CD14-positive monocyte (primary cell): ENCODE results near the gene STBD1. TPM values are rescaled to one million over a fixed set of nuclear protein-coding genes. Genes with fewer than 3 reads are reported as not detected.

Source experiments
- DNase-seq, 3 donors: peaks; one replicate each; pipeline ENCODE4 v3.0.0-alpha.2; 2011 to 2022
- H2AFZ ChIP-seq: 2 replicates; pipeline ENCODE4 v1.6.0; 2012; ENCODE audit warnings: mild to moderate bottlenecking, low read depth, low read length, inconsistent platforms; ENCODE audit not compliant: insufficient read depth, poor library complexity, severe bottlenecking
- H3K27ac ChIP-seq, 2 donors: 1 replicate in 1 of 2; 2 replicates in 1 of 2; pipeline ENCODE4 v1.5.1; 2012 to 2013; ENCODE audit warnings: low read length in 2 of 2, control low read depth in 1 of 2, inconsistent platforms in 1 of 2, low read depth in 1 of 2, mild to moderate bottlenecking in 1 of 2
- H3K27me3 ChIP-seq, 2 donors: one replicate each; pipeline versions ENCODE4 v1.6.0 to v1.6.1; 2011 to 2013; ENCODE audit warnings: low read length in 2 of 2; ENCODE audit not compliant: control insufficient read depth in 2 of 2, insufficient read depth in 2 of 2
- H3K36me3 ChIP-seq, 2 donors: replicated peaks in 1 of 2; 1 replicate in 1 of 2; 2 replicates in 1 of 2; pipeline versions ENCODE4 v1.5.1 to v1.6.1; 2012 to 2013; ENCODE audit warnings: low read length in 2 of 2, control low read depth in 1 of 2, inconsistent platforms in 1 of 2, mild to moderate bottlenecking in 1 of 2; ENCODE audit not compliant: insufficient read depth in 2 of 2, control insufficient read depth in 1 of 2
- H3K4me1 ChIP-seq, 2 donors: 1 replicate in 1 of 2; 2 replicates in 1 of 2; pipeline versions ENCODE4 v1.5.1 to v1.6.1; 2012 to 2013; ENCODE audit warnings: low read length in 2 of 2, control low read depth in 1 of 2, inconsistent platforms in 1 of 2, mild to moderate bottlenecking in 1 of 2, moderate library complexity in 1 of 2; ENCODE audit not compliant: insufficient read depth in 2 of 2, control insufficient read depth in 1 of 2
- H3K4me2 ChIP-seq: replicated peaks from 2 replicates; pipeline ENCODE3; 2012; ENCODE audit warnings: low read length, moderate library complexity, mild to moderate bottlenecking; ENCODE audit not compliant: poor library complexity, severe bottlenecking; ENCODE audit errors: extremely low read depth
- H3K4me3 ChIP-seq, 3 experiments: fragments of 200-600 bp in 1 of 3; sonication (generic) in 1 of 3; replicated peaks in 1 of 3; 1 replicate in 2 of 3; 2 replicates in 1 of 3; pipeline ENCODE4 v1.5.1; 2011 to 2013; ENCODE audit warnings: low read length in 3 of 3, mild to moderate bottlenecking in 3 of 3, control low read depth in 2 of 3, low read depth in 2 of 3, inconsistent platforms in 1 of 3, moderate library complexity in 1 of 3
- H3K79me2 ChIP-seq: 2 replicates; pipeline ENCODE4 v1.6.0; 2012; ENCODE audit warnings: mild to moderate bottlenecking, control low read depth, inconsistent platforms, low read length, moderate library complexity; ENCODE audit not compliant: insufficient read depth
- H3K9ac ChIP-seq: 2 replicates; pipeline ENCODE4 v1.6.0; 2017; ENCODE audit warnings: low read length, mild to moderate bottlenecking; ENCODE audit not compliant: insufficient read depth, poor library complexity, severe bottlenecking
- H3K9me3 ChIP-seq, 2 donors: replicated peaks in 1 of 2; 1 replicate in 1 of 2; 2 replicates in 1 of 2; pipeline versions ENCODE4 v1.5.1 to v1.6.1; 2012 to 2013; ENCODE audit warnings: low read length in 2 of 2, control low read depth in 1 of 2; ENCODE audit not compliant: control insufficient read depth in 1 of 2, insufficient read depth in 1 of 2
- H4K20me1 ChIP-seq: 2 replicates; pipeline ENCODE4 v1.6.0; 2012; ENCODE audit warnings: mild to moderate bottlenecking, low read length, control low read depth, moderate library complexity; ENCODE audit not compliant: insufficient read depth
- H3K27ac Mint-ChIP-seq, 7 donors: one replicate each; pipeline ENCODE4 v1.8.0; 2020; ENCODE audit warnings: mild to moderate bottlenecking in 7 of 7, mixed read lengths in 7 of 7, moderate library complexity in 6 of 7, inconsistent platforms in 2 of 7
- H3K27me3 Mint-ChIP-seq, 3 donors: one replicate each; pipeline ENCODE4 v1.8.0; 2021 to 2022; ENCODE audit warnings: low read depth in 3 of 3, mild to moderate bottlenecking in 3 of 3, mixed read lengths in 3 of 3, moderate library complexity in 3 of 3, inconsistent platforms in 1 of 3
- H3K36me3 Mint-ChIP-seq, 2 donors: one replicate each; pipeline ENCODE4 v1.8.0; 2020; ENCODE audit warnings: mixed read lengths in 2 of 2, inconsistent platforms in 1 of 2, mild to moderate bottlenecking in 1 of 2
- H3K4me1 Mint-ChIP-seq: one replicate; pipeline ENCODE4 v1.8.0; 2020; ENCODE audit warnings: mild to moderate bottlenecking, mixed read lengths
- H3K4me3 Mint-ChIP-seq, 2 donors: one replicate each; pipeline ENCODE4 v1.8.0; 2020; ENCODE audit warnings: mild to moderate bottlenecking in 2 of 2, mixed read lengths in 2 of 2, moderate library complexity in 1 of 2
- H3K9me3 Mint-ChIP-seq, 7 donors: one replicate each; pipeline ENCODE4 v1.8.0; 2020 to 2022; ENCODE audit warnings: mixed read lengths in 7 of 7, mild to moderate bottlenecking in 6 of 7, moderate library complexity in 6 of 7, inconsistent platforms in 2 of 7
- WGBS: methylation state at CpG from one replicate; pipeline ENCODE4 v1.1.5; 2013; ENCODE audit warnings: missing lambda C conversion rate; ENCODE audit not compliant: insufficient coverage; 5-methylcytosine and 5-hydroxymethylcytosine counted together
- intact Hi-C, 2 donors: fragments of 100-400 bp; cut with micrococcal nuclease; formaldehyde crosslinking; loops; one replicate each; pipeline versions ENCODE4 v1.15.0 to v1.15.1; 2023
- polyA minus RNA-seq: library from RNA; depleted of rRNA, polyadenylated mRNA; stranded (reverse); fragments of >200 nt; gene quantifications from 2 replicates; pipeline ENCODE4 v1.2.3, GENCODE V29; 2012
- polyA plus RNA-seq, 3 donors: library from polyadenylated mRNA; depleted of rRNA in 1 of 3; unstranded in 2 of 3; stranded (reverse) in 1 of 3; fragments of 300-500 nt in 2 of 3; fragments of >200 nt in 1 of 3; fragmentation: Illumina TruSeq in 2 of 3; gene quantifications; 1 replicate in 2 of 3; 2 replicates in 1 of 3; pipeline ENCODE4 v1.2.3, GENCODE V29; 2012 to 2021
- total RNA-seq, 12 experiments: library from RNA in 1 of 12; stranded (reverse) in 1 of 12; fragments of 120-200 nt in 1 of 12; gene quantifications; one replicate each; pipeline ENCODE4 v1.2.4 and lab custom pipeline; 2013 to 2026; ENCODE audit warnings: mixed read lengths in 6 of 12, inconsistent platforms in 1 of 12
- TF ChIP-seq, protein P1 (sequence below): fragments of 200-600 bp; IDR thresholded peaks from one replicate; pipeline ENCODE4 v1.8.0; 2022; ENCODE audit warnings: antibody characterized with exemption, mild to moderate bottlenecking

STBD1 gene
- 2.9 TPM for total RNA-seq (2013)
- 1 to 10 TPM in 2 of 3 donors, under 1 TPM in 1; 0.53 to 1.5 (median 1.2) TPM for polyA plus RNA-seq
- polyA minus RNA-seq, result 0.69 and 1.2 TPM in 2 replicates
- total RNA-seq (lab: John Stamatoyannopoulos, UW), result 0 to 0.75 (median 0.12) reads per million in 11 experiments

DNA sequence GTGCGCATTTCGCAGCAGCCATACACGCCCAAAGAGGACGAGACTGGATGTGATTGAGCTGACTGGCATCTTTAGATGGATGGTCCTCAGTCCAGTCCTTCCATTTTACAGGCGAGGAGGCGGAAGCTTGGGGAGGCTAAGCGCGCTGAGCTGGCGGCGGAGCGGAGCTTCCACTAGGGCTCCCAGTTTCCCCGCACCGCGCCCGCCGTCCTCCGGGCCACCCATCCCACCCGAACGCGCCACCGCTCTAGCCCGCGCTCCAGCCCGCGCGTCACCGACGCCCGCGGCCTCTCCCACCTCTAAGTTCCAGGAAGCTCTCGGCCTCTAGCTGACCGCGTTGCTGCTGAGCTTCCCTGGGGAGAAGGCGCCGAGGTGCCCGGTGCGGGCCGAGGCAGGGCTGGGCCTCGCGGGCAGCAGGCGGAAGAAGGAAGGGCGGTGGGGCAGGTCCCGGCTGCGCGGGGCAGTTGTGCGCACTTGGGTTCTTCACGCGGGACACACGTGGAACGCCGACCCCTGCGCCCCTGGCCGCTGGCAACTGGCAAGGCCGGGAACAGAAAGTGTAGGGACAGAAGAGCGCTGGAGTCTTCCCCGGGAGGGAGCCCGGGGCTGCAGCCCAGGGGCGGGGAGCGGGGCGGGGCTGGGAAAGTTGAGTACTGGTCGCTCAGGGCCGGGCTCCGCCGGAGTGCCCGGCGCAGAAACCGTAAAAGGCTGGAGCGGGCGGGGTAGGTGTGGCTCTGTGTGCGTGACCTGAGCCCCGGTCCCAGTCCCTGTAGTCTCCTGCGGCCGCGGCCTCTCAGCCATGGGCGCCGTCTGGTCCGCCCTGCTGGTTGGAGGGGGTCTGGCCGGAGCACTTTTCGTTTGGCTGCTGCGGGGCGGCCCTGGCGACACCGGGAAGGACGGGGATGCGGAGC lies at the start of gene STBD1:
STBD1 (plus strand) TSS at position 763 of the 911 bp plus-strand sequence; CDS start at position 800, 37 bp downstream.
- peaks cover 3 to 19% of the 10 kb centered on the region in 2 donors for H3K36me3 ChIP-seq
- H3K9ac ChIP-seq, result peak within 1 kb of the TSS; percentile 71
- peak within 1 kb of the TSS; percentile 98 for H3K4me2 ChIP-seq
- H4K20me1 ChIP-seq, result no peaks in the 10 kb centered on the region
- Mint-ChIP-seq H3K4me3 (peak within 1 kb of the TSS; percentile 95 to 97), H3K27ac (peak within 1 kb of the TSS; percentile 37 to 84 (median 74)), H3K36me3 (peaks cover 21 to 23% of the 10 kb centered on the region in 2 donors), H3K4me1 (peaks cover 46% of the 10 kb centered on the region), H3K27me3 (peaks cover 0 to 1% (median 0%) of the 10 kb centered on the region in 3 donors), H3K9me3 (no peaks in the 10 kb centered on the region)
- no peaks in the 10 kb centered on the region for H3K9me3 ChIP-seq
- peak within 1 kb of the TSS; percentile 55 to 93 (median 93) for H3K4me3 ChIP-seq
- intact Hi-C loops, result loop anchor here (5.0 to 10.0 kb wide), 2 partner anchors 54 to 91 kb away; partner anchors contain the start of genes FAM47E (in 1 of the 2) and SCARB2 (in 1 of the 2)
- H3K79me2 ChIP-seq, result peaks cover 6% of the 10 kb centered on the region
- TF ChIP-seq, protein P1, sequence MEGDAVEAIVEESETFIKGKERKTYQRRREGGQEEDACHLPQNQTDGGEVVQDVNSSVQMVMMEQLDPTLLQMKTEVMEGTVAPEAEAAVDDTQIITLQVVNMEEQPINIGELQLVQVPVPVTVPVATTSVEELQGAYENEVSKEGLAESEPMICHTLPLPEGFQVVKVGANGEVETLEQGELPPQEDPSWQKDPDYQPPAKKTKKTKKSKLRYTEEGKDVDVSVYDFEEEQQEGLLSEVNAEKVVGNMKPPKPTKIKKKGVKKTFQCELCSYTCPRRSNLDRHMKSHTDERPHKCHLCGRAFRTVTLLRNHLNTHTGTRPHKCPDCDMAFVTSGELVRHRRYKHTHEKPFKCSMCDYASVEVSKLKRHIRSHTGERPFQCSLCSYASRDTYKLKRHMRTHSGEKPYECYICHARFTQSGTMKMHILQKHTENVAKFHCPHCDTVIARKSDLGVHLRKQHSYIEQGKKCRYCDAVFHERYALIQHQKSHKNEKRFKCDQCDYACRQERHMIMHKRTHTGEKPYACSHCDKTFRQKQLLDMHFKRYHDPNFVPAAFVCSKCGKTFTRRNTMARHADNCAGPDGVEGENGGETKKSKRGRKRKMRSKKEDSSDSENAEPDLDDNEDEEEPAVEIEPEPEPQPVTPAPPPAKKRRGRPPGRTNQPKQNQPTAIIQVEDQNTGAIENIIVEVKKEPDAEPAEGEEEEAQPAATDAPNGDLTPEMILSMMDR, result no peak
- DNase-seq, result peak; percentile 44 to 55 (median 46)
- H3K27me3 ChIP-seq, result no peaks in the 10 kb centered on the region
- peak within 1 kb of the TSS; percentile 98 for H2AFZ ChIP-seq
- peak within 1 kb of the TSS in 1 of 2 donors; percentile 75 for H3K27ac ChIP-seq
- peaks cover 47 to 56% of the 10 kb centered on the region in 2 donors for H3K4me1 ChIP-seq
- under 1% methylated on average over 82 of the region's 85 CpGs for WGBS

DNA sequence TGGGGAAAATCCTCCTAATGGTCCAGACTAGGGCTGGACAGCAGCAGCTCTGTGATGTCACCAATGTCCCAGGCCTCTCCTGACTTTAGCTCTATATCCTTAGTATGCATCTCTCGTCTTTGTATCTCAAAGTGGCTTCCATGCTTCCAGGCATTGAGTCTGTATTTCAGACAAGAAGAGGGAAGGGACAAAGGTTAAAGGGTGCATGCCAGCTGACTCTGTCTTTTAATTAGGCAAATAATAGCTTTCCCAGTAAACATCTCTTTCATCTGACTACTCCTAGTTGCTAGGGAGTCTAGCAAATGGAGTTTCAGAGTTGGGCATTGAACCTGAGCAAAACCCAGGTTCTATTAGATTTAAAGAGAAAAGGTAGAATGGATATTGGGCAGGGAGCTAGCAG lies 49.6 kb upstream of the STBD1 start:
- Mint-ChIP-seq H3K36me3 (no peaks in the 10 kb centered on the region), H3K4me3 (no peak overlapping the region), H3K9me3 (peaks cover 0 to 1% (median 0%) of the 10 kb centered on the region in 7 donors), H3K4me1 (peaks cover 2% of the 10 kb centered on the region), H3K27me3 (peaks cover 16 to 34% (median 18%) of the 10 kb centered on the region in 3 donors), H3K27ac (no peak overlapping the region)
- Histone ChIP-seq H3K27me3 (peaks cover 11 to 29% of the 10 kb centered on the region in 2 donors), H2AFZ (no peak overlapping the region), H3K4me1 (peaks cover under 1 to 1% of the 10 kb centered on the region in 2 donors), H3K79me2 (no peaks in the 10 kb centered on the region), H3K9me3 (no peaks in the 10 kb centered on the region), H4K20me1 (no peaks in the 10 kb centered on the region), H3K27ac (no peak overlapping the region), H3K36me3 (no peaks in the 10 kb centered on the region), H3K9ac (no peak overlapping the region), H3K4me3 (no peak overlapping the region), H3K4me2 (no peak overlapping the region)
- TF ChIP-seq, protein P1, result no peak
- no CpG with 5 or more reads among the region's 1 CpG for WGBS
- DNase-seq, result no peak
- intact Hi-C loops, result no loop called here
